ENCODE results near the gene RAPGEF6. TPM values are rescaled to one million over a fixed set of nuclear protein-coding genes. Genes with fewer than 3 reads are reported as not detected.

RAPGEF6 gene
- total RNA-seq, 3 donors from 2014 or later (not counting 1 experiment from before 2014, with no cell fraction given) = 30.1 to 61.0 (median 42.1) TPM

GRCh38 chr5:131496400-131496713 lies 138.7 kb downstream of the RAPGEF6 start:
- ATAC-seq = no peak
- intact Hi-C loops (cut with micrococcal nuclease) = no loop called here
- H3K4me1 Mint-ChIP-seq = peaks cover 0 to 5% of the 10 kb centered on the region in 2 donors

GRCh38 chr5:131495536-131496399 lies 139.3 kb downstream of the RAPGEF6 start:
- Mint-ChIP-seq H3K27me3 (ENCODE audit: low read depth in 2 of 2) (no peaks in the 10 kb centered on the region), H3K4me1 (peaks cover 0 to 4% of the 10 kb centered on the region in 2 donors), H3K4me3 (no peak overlapping the region), H3K27ac (no peak overlapping the region), H3K36me3 (peaks cover 39% of the 10 kb centered on the region), H3K9me3 (no peaks in the 10 kb centered on the region)
- H3K36me3 ChIP-seq (ENCODE audit: control insufficient read depth, insufficient read depth, low read length) = peaks cover 61% of the 10 kb centered on the region
- ATAC-seq = no peak
- TF ChIP-seq CTCF (IDR thresholded peaks at IDR 0.05) = no peak
- DNase-seq = no peak
- intact Hi-C loops (cut with micrococcal nuclease) = no loop called here
- no peak overlapping the region for H3K27ac ChIP-seq (ENCODE audit: low read length)
- H3K4me1 ChIP-seq (ENCODE audit: control insufficient read depth, insufficient read depth, low read length) = no peaks in the 10 kb centered on the region
- 91% methylated on average over 7 of the region's 8 CpGs for WGBS (ENCODE audit: insufficient coverage)
- no peaks in the 10 kb centered on the region for H3K27me3 ChIP-seq (ENCODE audit: control insufficient read depth, insufficient read depth, low read length)
- no peak overlapping the region for H3K4me3 ChIP-seq (ENCODE audit: low read length)
- H3K9me3 ChIP-seq (ENCODE audit: control insufficient read depth, insufficient read depth, low read length) = no peaks in the 10 kb centered on the region

More at GRCh38 chr5:131496400-131496713, 138.7 kb downstream of the RAPGEF6 start:
- Histone ChIP-seq H3K36me3 (ENCODE audit: control insufficient read depth, insufficient read depth, low read length) (peaks cover 59% of the 10 kb centered on the region), H3K4me1 (ENCODE audit: control insufficient read depth, insufficient read depth, low read length) (no peaks in the 10 kb centered on the region), H3K27ac (ENCODE audit: low read length) (no peak overlapping the region), H3K4me3 (ENCODE audit: low read length) (no peak overlapping the region), H3K9me3 (ENCODE audit: control insufficient read depth, insufficient read depth, low read length) (no peaks in the 10 kb centered on the region), H3K27me3 (ENCODE audit: control insufficient read depth, insufficient read depth, low read length) (no peaks in the 10 kb centered on the region)
- TF ChIP-seq CTCF (IDR thresholded peaks at IDR 0.05) = no peak
- DNase-seq = no peak
- Mint-ChIP-seq H3K36me3 (peaks cover 36% of the 10 kb centered on the region), H3K9me3 (no peaks in the 10 kb centered on the region), H3K27ac (peak overlapping the region in 1 of 2 donors; percentile 12), H3K27me3 (ENCODE audit: low read depth in 2 of 2) (no peaks in the 10 kb centered on the region), H3K4me3 (no peak overlapping the region)
- WGBS (ENCODE audit: insufficient coverage) = 79% methylated on average over 1 of the region's 1 CpG

DNA sequence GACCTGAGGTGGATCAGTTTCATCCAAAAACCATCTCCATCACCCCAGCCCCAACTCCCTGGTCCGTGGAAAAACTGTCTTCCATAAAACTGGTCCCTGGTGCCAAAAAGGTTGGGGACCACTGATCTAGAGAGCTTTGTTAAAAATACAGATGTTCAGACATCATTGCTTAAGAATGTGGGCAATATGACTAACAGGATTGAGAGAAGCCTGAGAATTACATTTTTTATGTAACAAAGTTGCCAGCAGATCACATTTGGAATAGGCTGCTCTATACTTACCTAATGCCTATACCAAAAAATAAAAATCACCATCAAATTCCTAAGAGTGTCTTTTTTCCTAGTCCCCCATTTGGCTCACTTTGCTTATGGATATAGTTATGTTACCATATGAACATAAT lies 143.3 kb downstream of the RAPGEF6 start:
- H3K4me1 Mint-ChIP-seq = peaks cover 0 to 6% of the 10 kb centered on the region in 2 donors
- H3K27me3 Mint-ChIP-seq (ENCODE audit: low read depth in 2 of 2) = no peaks in the 10 kb centered on the region
- no peak for TF ChIP-seq CTCF (IDR thresholded peaks at IDR 0.05)
- ATAC-seq (no peak), DNase-seq (no peak)
- intact Hi-C loops (cut with micrococcal nuclease) = no loop called here
- Histone ChIP-seq H3K27me3 (ENCODE audit: control insufficient read depth, insufficient read depth, low read length) (no peaks in the 10 kb centered on the region), H3K27ac (ENCODE audit: low read length) (no peak overlapping the region), H3K9me3 (ENCODE audit: control insufficient read depth, insufficient read depth, low read length) (no peaks in the 10 kb centered on the region), H3K4me3 (ENCODE audit: low read length) (no peak overlapping the region), H3K36me3 (ENCODE audit: control insufficient read depth, insufficient read depth, low read length) (peaks cover 63% of the 10 kb centered on the region), H3K4me1 (ENCODE audit: control insufficient read depth, insufficient read depth, low read length) (no peaks in the 10 kb centered on the region)
- H3K36me3 Mint-ChIP-seq = peaks cover 40% of the 10 kb centered on the region
- H3K27ac Mint-ChIP-seq = peak overlapping the region in 1 of 2 donors; percentile 6
- H3K9me3 Mint-ChIP-seq = no peaks in the 10 kb centered on the region
- no peak overlapping the region for H3K4me3 Mint-ChIP-seq
- 100% methylated on average over 1 of the region's 1 CpG for WGBS (ENCODE audit: insufficient coverage)
